Heart right ventricle (tissue), 16 donors: Measurements from ENCODE around the gene CDKAL1. TPM values are rescaled to one million over a fixed set of nuclear protein-coding genes. Genes with fewer than 3 reads are reported as not detected.

Experiments
- ATAC-seq, 8 donors: fragments of 200-7000 bp; cut with Tn5 transposase; one replicate each; pipeline ENCODE4 v1.9.1; 2020; ENCODE audit warnings: mild to moderate bottlenecking in 8 of 8, moderate library complexity in 8 of 8, moderate number of reproducible peaks in 1 of 8
- DNase-seq, 2 donors: peaks; one replicate each; pipeline ENCODE4 v3.0.0-alpha.2; 2020
- H3K27ac ChIP-seq, 10 donors: fragments of 200-600 bp; sonication (generic) in 2 of 10; one replicate each; pipeline versions ENCODE4 v1.5.0 to v1.8.0; 2020 to 2022; ENCODE audit warnings: mild to moderate bottlenecking in 3 of 10
- H3K27me3 ChIP-seq, 7 donors: fragments of 200-600 bp; one replicate each; pipeline ENCODE4 v1.8.0; 2021 to 2022; ENCODE audit warnings: mild to moderate bottlenecking in 2 of 7
- H3K36me3 ChIP-seq, 9 donors: fragments of 200-600 bp; sonication (generic) in 1 of 9; one replicate each; pipeline versions ENCODE4 v1.5.0 to v1.8.0; 2020 to 2022; ENCODE audit warnings: mild to moderate bottlenecking in 2 of 9
- H3K4me1 ChIP-seq, 9 donors: fragments of 200-600 bp; sonication (generic) in 1 of 9; one replicate each; pipeline versions ENCODE4 v1.5.0 to v1.8.0; 2020 to 2022; ENCODE audit warnings: mild to moderate bottlenecking in 4 of 9
- H3K4me3 ChIP-seq, 10 donors: fragments of 200-600 bp; sonication (generic) in 2 of 10; one replicate each; pipeline versions ENCODE4 v1.5.0 to v1.8.0; 2020 to 2022; ENCODE audit warnings: mild to moderate bottlenecking in 7 of 10, moderate library complexity in 2 of 10
- H3K9me3 ChIP-seq, 11 donors: fragments of 200-600 bp in 10 of 11; sonication (generic) in 2 of 11; one replicate each; pipeline versions ENCODE4 v1.5.0 to v1.8.0; 2013 to 2022; ENCODE audit warnings: mild to moderate bottlenecking in 2 of 11, control low read depth in 1 of 11, moderate library complexity in 1 of 11
- WGBS, 2 donors: extraction: QIAGEN DNeasy Blood & Tissue Kit; methylation state at CpG; one replicate each; pipeline ENCODE4 v1.1.7; 2013; ENCODE audit warnings: inconsistent platforms in 1 of 2; 5-methylcytosine and 5-hydroxymethylcytosine counted together
- intact Hi-C, 10 donors: fragments of 100-400 bp; cut with DNase I; formaldehyde crosslinking; loops; one replicate each; pipeline versions ENCODE4 v1.11.1 to v1.14.2; 2022
- polyA plus RNA-seq, 2 donors: library from polyadenylated mRNA; stranded (reverse); fragments of 200-250 nt; gene quantifications; one replicate each; pipeline ENCODE4 v1.2.3, GENCODE V29; 2013
- total RNA-seq, 10 donors: library from RNA; stranded (reverse); fragmentation: NEBNext Ultra II Directional in 3 of 10; extraction: Animal tissue kit (Norgen Biotek cat#: 25700) in 3 of 10; gene quantifications; one replicate each; pipeline versions ENCODE4 v1.2.1 to v1.2.4, GENCODE V29; 2021 to 2023
- TF ChIP-seq, protein P1 (sequence below), 9 donors: fragments of 200-600 bp; sonication (generic) in 2 of 9; IDR thresholded peaks; one replicate each; pipeline versions ENCODE4 v1.5.0 to v1.8.0; 2021 to 2022; ENCODE audit warnings: antibody characterized with exemption in 9 of 9, mild to moderate bottlenecking in 5 of 9, moderate library complexity in 1 of 9
- donor health status: Arrhythmogenic right ventricular cardiomyopathy.
- donor health status: ischemic (EF 13 %, LVEDD 7.1; RV severe dilation, severe dysfunction).
- donor health status: healthy with polysubstance abuse.
- donor health status: DM: no; HTN: yes; CAD: no.
- donor health status: DM: no; HTN: no; CAD: no.
- donor health status: ischemic (EF 25% LVEDD 6.9; RV normal size, moderate dysfunction).
- donor health status: ischemic (EF 25% LVEDD 5.7; RV mildly dilated, moderate dysfunction).
- donor health status: healthy.
- donor health status: DM: yes; HTN: yes; CAD: no.
- donor health status: Ischemic cardiomyopathy.
- donor health status: ischemic (EF 35%, LVEDD 5.7; RV mildly dilated, moderate dysfunction).
- donor health status: nonischemic (EF 11% LVEDD 7.7; RV severe dilation, severe dysfunction).
- donor health status: DM: yes; HTN: yes; CAD: no.
- donor health status: PGD.
- donor health status: ischemic (EF 29% LVEDD 5.4; RV normal size, mild dysfunction).
- donor health status: nonischemic (EF 23%, LVEDD 6.1; RV moderate dilation, normal function).

The CDKAL1 gene
- total and polyA plus RNA-seq, 12 donors = 3.2 to 14.0 (median 10.6) TPM

DNA sequence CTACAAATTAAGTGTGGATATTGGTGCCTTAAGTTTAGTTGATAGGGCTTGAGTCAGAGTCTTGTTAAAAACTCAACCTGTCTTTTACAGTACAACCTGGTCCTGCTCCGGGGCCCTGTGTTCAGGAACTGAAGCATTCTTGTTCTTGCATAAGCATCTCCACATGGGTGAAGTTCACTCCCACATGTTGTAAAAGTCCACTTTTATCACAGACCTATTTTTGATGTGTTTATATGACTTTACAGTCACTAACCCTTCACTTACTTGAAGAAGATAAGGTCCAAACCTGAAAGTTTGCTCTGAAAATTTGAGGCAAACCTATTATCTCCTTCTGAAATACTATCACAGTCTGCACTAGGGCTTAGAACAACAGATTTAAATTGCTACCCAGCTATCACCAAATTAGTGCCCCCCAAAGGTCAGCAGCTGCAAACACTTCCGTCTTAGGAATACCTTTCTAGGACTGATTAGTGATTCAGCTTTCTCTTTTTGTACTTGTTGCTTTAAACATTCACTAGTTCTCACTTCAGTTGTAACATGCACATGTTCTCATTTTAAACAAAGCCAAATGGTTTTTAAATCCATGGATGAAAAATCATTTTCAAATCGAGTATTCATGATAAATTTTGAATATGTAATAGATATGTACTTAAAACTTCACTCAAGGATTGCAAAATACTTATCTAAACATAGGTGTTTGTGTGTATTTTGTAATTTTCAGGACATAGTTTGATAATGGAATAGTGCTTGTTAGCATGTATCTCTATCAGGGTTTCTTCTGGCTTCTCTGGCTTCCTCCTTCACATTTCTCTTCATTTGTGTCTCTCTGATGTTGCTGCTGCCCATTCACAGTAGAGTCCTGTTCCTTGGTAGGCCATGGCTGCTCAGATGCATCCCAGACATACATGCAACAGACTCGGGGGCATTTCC lies 589.5 kb downstream of the CDKAL1 start:
- H3K27me3 ChIP-seq = no peaks in the 10 kb centered on the region
- no peak for DNase-seq
- H3K4me1 ChIP-seq = no peaks in the 10 kb centered on the region
- H3K36me3 ChIP-seq = no peaks in the 10 kb centered on the region
- TF ChIP-seq, protein P1, sequence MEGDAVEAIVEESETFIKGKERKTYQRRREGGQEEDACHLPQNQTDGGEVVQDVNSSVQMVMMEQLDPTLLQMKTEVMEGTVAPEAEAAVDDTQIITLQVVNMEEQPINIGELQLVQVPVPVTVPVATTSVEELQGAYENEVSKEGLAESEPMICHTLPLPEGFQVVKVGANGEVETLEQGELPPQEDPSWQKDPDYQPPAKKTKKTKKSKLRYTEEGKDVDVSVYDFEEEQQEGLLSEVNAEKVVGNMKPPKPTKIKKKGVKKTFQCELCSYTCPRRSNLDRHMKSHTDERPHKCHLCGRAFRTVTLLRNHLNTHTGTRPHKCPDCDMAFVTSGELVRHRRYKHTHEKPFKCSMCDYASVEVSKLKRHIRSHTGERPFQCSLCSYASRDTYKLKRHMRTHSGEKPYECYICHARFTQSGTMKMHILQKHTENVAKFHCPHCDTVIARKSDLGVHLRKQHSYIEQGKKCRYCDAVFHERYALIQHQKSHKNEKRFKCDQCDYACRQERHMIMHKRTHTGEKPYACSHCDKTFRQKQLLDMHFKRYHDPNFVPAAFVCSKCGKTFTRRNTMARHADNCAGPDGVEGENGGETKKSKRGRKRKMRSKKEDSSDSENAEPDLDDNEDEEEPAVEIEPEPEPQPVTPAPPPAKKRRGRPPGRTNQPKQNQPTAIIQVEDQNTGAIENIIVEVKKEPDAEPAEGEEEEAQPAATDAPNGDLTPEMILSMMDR (IDR thresholded peaks at IDR 0.05) = no peak
- H3K27ac ChIP-seq = no peak overlapping the region
- H3K4me3 ChIP-seq = no peak overlapping the region
- H3K9me3 ChIP-seq = no peaks in the 10 kb centered on the region
- ATAC-seq = no peak
- intact Hi-C loops = no loop called here
- WGBS, 2 donors = 88 to 89% methylated on average over 4 of the region's 4 CpGs

DNA sequence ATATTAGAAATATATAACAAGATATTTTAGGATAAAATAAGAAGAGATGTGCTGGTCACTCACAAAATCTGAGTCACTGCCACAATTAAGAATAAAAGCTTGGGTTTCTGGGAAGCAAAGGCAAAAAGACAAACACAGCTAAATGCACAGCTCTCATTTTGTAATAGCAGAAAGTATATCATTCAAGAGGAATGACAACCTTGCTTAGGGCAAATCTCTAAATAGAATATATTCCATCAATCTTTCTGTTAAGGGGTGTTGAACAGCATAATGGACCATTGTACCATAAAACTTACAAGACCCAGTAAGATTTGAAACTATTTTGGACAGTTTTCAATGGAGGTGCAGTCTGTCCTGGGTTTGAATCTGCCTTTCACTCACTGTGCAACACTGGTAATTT lies 594.3 kb downstream of the CDKAL1 start:
- TF ChIP-seq, protein P1 (IDR thresholded peaks at IDR 0.05) = no peak
- intact Hi-C loops = no loop called here
- Histone ChIP-seq H3K27ac (no peak overlapping the region), H3K4me3 (no peak overlapping the region), H3K9me3 (no peaks in the 10 kb centered on the region), H3K4me1 (peaks cover 0 to 12% (median 0%) of the 10 kb centered on the region in 9 donors), H3K36me3 (no peaks in the 10 kb centered on the region), H3K27me3 (no peaks in the 10 kb centered on the region)
- DNase-seq = no peak
- ATAC-seq = no peak

- Histone ChIP-seq H3K4me3 (no peak overlapping the region), H3K36me3 (no peaks in the 10 kb centered on the region), H3K9me3 (no peaks in the 10 kb centered on the region), H3K27me3 (no peaks in the 10 kb centered on the region), H3K4me1 (peaks cover 0 to 23% (median 4%) of the 10 kb centered on the region in 9 donors), H3K27ac (no peak overlapping the region)
- no peak for DNase-seq
- no peak for ATAC-seq
- TF ChIP-seq, protein P1 (IDR thresholded peaks at IDR 0.05) = no peak
- WGBS, 2 donors = 90 to 91% methylated on average over 3 of the region's 3 CpGs
- intact Hi-C loops = no loop called here
Observed at GRCh38 chr6:21131406-21131805, 597.1 kb downstream of the CDKAL1 start.

DNA sequence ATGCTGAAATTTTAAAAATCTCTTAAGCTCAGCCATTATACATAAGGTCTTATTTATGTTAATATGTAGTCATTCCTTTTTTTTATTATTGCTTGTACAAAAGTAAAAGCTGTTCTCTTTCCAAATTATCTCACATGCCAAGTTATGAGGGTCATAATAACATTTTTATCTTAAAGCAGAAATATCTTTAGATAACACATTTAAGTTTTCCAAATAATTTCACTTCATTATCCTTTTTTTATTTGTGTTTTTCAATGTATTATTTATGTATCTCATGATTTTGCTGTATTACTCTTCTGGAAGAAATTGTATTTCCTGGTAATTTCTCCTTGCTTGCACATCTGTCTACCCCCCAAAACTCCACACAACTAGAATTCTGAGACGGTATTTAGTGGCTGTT lies 598.2 kb downstream of the CDKAL1 start:
- H3K4me1 ChIP-seq = peaks cover 0 to 23% (median 4%) of the 10 kb centered on the region in 9 donors
- WGBS, 2 donors = 41 to 48% methylated on average over 1 of the region's 1 CpG
- ATAC-seq (no peak), DNase-seq (no peak)
- no peak overlapping the region for H3K27ac ChIP-seq
- intact Hi-C loops = no loop called here
- no peaks in the 10 kb centered on the region for H3K36me3 ChIP-seq
- H3K27me3 ChIP-seq = no peaks in the 10 kb centered on the region
- no peak overlapping the region for H3K4me3 ChIP-seq
- TF ChIP-seq, protein P1 (IDR thresholded peaks at IDR 0.05) = no peak
- H3K9me3 ChIP-seq = no peaks in the 10 kb centered on the region
